WERI-Rb-1 (cell line): ENCODE results near the gene LPAR3.

ENCODE experiments used
- DNase-seq: peaks from one replicate; pipeline ENCODE4 v3.0.0-alpha.2; 2020
- H3K27ac ChIP-seq: fragments of 250-450 bp; sonication (Bioruptor Pico); 2 replicates; pipeline ENCODE4 v1.5.1; 2020; ENCODE audit warnings: mild to moderate bottlenecking, moderate library complexity
- H3K27me3 ChIP-seq: fragments of 250-450 bp; sonication (Bioruptor Pico); 2 replicates; pipeline ENCODE4 v1.5.1; 2021; ENCODE audit warnings: mild to moderate bottlenecking, low read depth, moderate library complexity; ENCODE audit not compliant: insufficient read depth, severe bottlenecking
- H3K36me3 ChIP-seq: fragments of 250-450 bp; sonication (Bioruptor Pico); 2 replicates; pipeline ENCODE4 v1.5.1; 2020; ENCODE audit warnings: mild to moderate bottlenecking, moderate library complexity
- H3K4me3 ChIP-seq: 2 replicates; pipeline ENCODE4 v1.5.1; 2011; ENCODE audit warnings: low read depth, mild to moderate bottlenecking, control low read depth, low read length
- H3K9me3 ChIP-seq: fragments of 250-450 bp; sonication (Bioruptor Pico); 2 replicates; pipeline ENCODE4 v1.5.1; 2021; ENCODE audit warnings: mild to moderate bottlenecking, moderate library complexity; ENCODE audit not compliant: severe bottlenecking
- CTCF ChIP-seq: IDR thresholded peaks from 2 replicates; pipeline ENCODE4 v1.5.1; 2011; ENCODE audit warnings: low read depth, mild to moderate bottlenecking, control low read depth, inconsistent platforms, low read length

LPAR3 gene

GRCh38 chr1:84923317-84923716 is 30.3 kb upstream of the LPAR3 start:
- no peaks in the 10 kb centered on the region for H3K9me3 ChIP-seq
- no peaks in the 10 kb centered on the region for H3K36me3 ChIP-seq
- no peak for TF ChIP-seq CTCF
- no peak overlapping the region for H3K4me3 ChIP-seq
- H3K27me3 ChIP-seq, result no peaks in the 10 kb centered on the region
- DNase-seq, result no peak
- H3K27ac ChIP-seq, result no peak overlapping the region

- Histone ChIP-seq H3K27ac (no peak overlapping the region), H3K4me3 (no peak overlapping the region), H3K27me3 (no peaks in the 10 kb centered on the region), H3K36me3 (no peaks in the 10 kb centered on the region), H3K9me3 (no peaks in the 10 kb centered on the region)
- TF ChIP-seq CTCF, result no peak
- no peak for DNase-seq
Measured at GRCh38 chr1:84920159-84920558, 27.2 kb upstream of the LPAR3 start.

GRCh38 chr1:84919461-84919970 is 26.5 kb upstream of the LPAR3 start:
- DNase-seq, result no peak
- Histone ChIP-seq H3K27me3 (no peaks in the 10 kb centered on the region), H3K4me3 (no peak overlapping the region), H3K27ac (no peak overlapping the region), H3K9me3 (no peaks in the 10 kb centered on the region), H3K36me3 (no peaks in the 10 kb centered on the region)
- no peak for TF ChIP-seq CTCF

- H3K36me3 ChIP-seq, result no peaks in the 10 kb centered on the region
- H3K9me3 ChIP-seq, result no peaks in the 10 kb centered on the region
- no peak for TF ChIP-seq CTCF
- no peak for DNase-seq
- no peak overlapping the region for H3K4me3 ChIP-seq
- no peaks in the 10 kb centered on the region for H3K27me3 ChIP-seq
- H3K27ac ChIP-seq, result no peak overlapping the region
Measured at GRCh38 chr1:84918726-84919336, 25.8 kb upstream of the LPAR3 start.

GRCh38 chr1:84916897-84917296 is 23.9 kb upstream of the LPAR3 start:
- TF ChIP-seq CTCF, result no peak
- DNase-seq, result no peak
- no peaks in the 10 kb centered on the region for H3K36me3 ChIP-seq
- no peaks in the 10 kb centered on the region for H3K27me3 ChIP-seq
- H3K9me3 ChIP-seq, result no peaks in the 10 kb centered on the region
- H3K27ac ChIP-seq, result no peak overlapping the region
- H3K4me3 ChIP-seq, result no peak overlapping the region

- Histone ChIP-seq H3K36me3 (no peaks in the 10 kb centered on the region), H3K4me3 (no peak overlapping the region), H3K9me3 (no peaks in the 10 kb centered on the region), H3K27ac (no peak overlapping the region), H3K27me3 (no peaks in the 10 kb centered on the region)
- peak; percentile 15 for DNase-seq
- no peak for TF ChIP-seq CTCF
Measured at GRCh38 chr1:84913555-84913892, 20.5 kb upstream of the LPAR3 start.
